ENCODE results near the gene DDB1. TPM values are rescaled to one million over a fixed set of nuclear protein-coding genes. Genes with fewer than 3 reads are reported as not detected.

The DDB1 gene
- total and polyA plus RNA-seq, 2 of the 13 experiments (the other 11 are each of a cell fraction or from before 2014, with no cell fraction given) = 217 to 266 TPM

- TF ChIP-seq CERS6 (CRISPR knock-in tag; IDR thresholded peaks at IDR 0.05) (no peak), HOMEZ (CRISPR knock-in tag; IDR thresholded peaks at IDR 0.05; ENCODE audit: low read depth) (no peak), YEATS4 (CRISPR knock-in tag; IDR thresholded peaks at IDR 0.05; ENCODE audit: borderline replicate concordance) (no peak), ZNF253 (CRISPR knock-in tag; IDR thresholded peaks at IDR 0.05; ENCODE audit: borderline replicate concordance) (no peak), MYC (CRISPR knock-in tag; IDR thresholded peaks at IDR 0.05; ENCODE audit: borderline replicate concordance) (no peak), CENPT (CRISPR knock-in tag; IDR thresholded peaks at IDR 0.05; ENCODE audit: low read depth) (no peak), ZNF430 (CRISPR knock-in tag; IDR thresholded peaks at IDR 0.05) (no peak), ZNF781 (CRISPR knock-in tag; IDR thresholded peaks at IDR 0.05; ENCODE audit: borderline replicate concordance, not compliant biosample characterization) (no peak)
Measured at GRCh38 chr11:61310749-61311148, 22.2 kb downstream of the DDB1 start (continued).

DNA sequence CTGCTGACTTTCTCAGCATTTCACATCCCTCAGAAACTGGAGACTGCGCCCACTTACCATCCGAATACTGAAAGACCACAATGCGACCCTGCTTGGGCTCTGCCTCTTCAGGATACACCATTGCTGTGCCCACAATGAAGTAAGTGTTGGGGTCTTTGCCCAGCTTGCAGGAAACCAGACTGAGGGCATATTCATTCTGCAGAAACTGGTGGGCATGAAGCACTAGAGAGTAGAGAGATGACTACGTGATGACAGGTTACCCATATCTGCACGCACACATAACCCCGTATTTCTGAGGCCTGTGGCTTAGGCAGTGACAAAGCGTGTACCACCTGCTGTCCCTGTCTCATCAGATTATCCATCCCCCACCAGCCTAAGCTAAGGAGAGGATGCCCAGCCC, 23.2 kb downstream of the DDB1 start:
- intact Hi-C loops (cut with micrococcal nuclease; ENCODE audit: unreplicated experiment) (no loop called here), in situ Hi-C loops (cut with HindIII; ENCODE audit: extremely low pct_ligation_motif_present, low pct_unique_long_range_greater_than_20kb) (no loop called here)
- Histone ChIP-seq H3K9me3 (ENCODE audit: low read length) (no peaks in the 10 kb centered on the region), H3K4me1 (ENCODE audit: insufficient read depth, low read length) (no peaks in the 10 kb centered on the region), H3K27ac (ENCODE audit: extremely low read length, insufficient read depth, low read length) (no peak overlapping the region), H3K4me3 (replicated peaks in 1 of 3; ENCODE audit: insufficient read depth in 1 of 3, low read depth in 2 of 3, low read length in 3 of 3) (no peak overlapping the region), H3K36me3 (replicated peaks in 1 of 2; ENCODE audit: control insufficient read depth in 1 of 2, insufficient read depth in 2 of 2, low read length in 2 of 2) (peaks cover 61 to 98% of the 10 kb centered on the region in 2 experiments), H3K27me3 (ENCODE audit: control insufficient read depth in 1 of 2, insufficient read depth in 2 of 2, low read length in 2 of 2) (no peaks in the 10 kb centered on the region), H3K9ac (ENCODE audit: insufficient read depth, low read depth, low read length) (no peak overlapping the region), H3K79me2 (ENCODE audit: insufficient read depth, low read length) (peaks cover 3% of the 10 kb centered on the region), H2AFZ (ENCODE audit: low read length) (no peak overlapping the region), H3K4me2 (ENCODE audit: low read depth, low read length) (no peak overlapping the region), H4K20me1 (ENCODE audit: insufficient read depth, low read length) (0 out of 2 replicates have a peak, but pooled peaks cover 6% of the 10 kb centered on the region)
- no TSS peak for BruUV-seq (replicated peaks)
- CTCF ChIA-PET (ENCODE audit: low intra/inter-chr PET ratio, low total read pairs) = no interaction called here
- POLR2A ChIA-PET = no interaction called here
- DNase-seq (ENCODE audit: low spot score) (no peak), ATAC-seq (no peak), FAIRE-seq (no peak)
- 98% methylated on average over 5 of the region's 7 CpGs for WGBS (ENCODE audit: low lambda C conversion rate)
- TF ChIP-seq ZNF607 (CRISPR knock-in tag; IDR thresholded peaks at IDR 0.05; ENCODE audit: borderline replicate concordance) (no peak), RXRA (CRISPR knock-in tag; IDR thresholded peaks at IDR 0.05) (no peak), ZNF17 (CRISPR knock-in tag; IDR thresholded peaks at IDR 0.05) (no peak), ZFX (CRISPR knock-in tag; IDR thresholded peaks at IDR 0.05; ENCODE audit: low read depth) (no peak), ZSCAN29 (CRISPR knock-in tag; conservative IDR thresholded peaks at IDR 0.05) (no peak), DZIP1 (CRISPR knock-in tag; IDR thresholded peaks at IDR 0.05) (no peak), ZEB1 (IDR thresholded peaks at IDR 0.05; ENCODE audit: insufficient replicate concordance, low read depth) (no peak), CHD4 (IDR thresholded peaks at IDR 0.05; ENCODE audit: borderline replicate concordance, low read length) (no peak), NFKB2 (CRISPR knock-in tag; IDR thresholded peaks at IDR 0.05; ENCODE audit: borderline replicate concordance) (no peak), ZNF354B (CRISPR knock-in tag; IDR thresholded peaks at IDR 0.05) (no peak)
- TF ChIP-seq, protein P1, sequence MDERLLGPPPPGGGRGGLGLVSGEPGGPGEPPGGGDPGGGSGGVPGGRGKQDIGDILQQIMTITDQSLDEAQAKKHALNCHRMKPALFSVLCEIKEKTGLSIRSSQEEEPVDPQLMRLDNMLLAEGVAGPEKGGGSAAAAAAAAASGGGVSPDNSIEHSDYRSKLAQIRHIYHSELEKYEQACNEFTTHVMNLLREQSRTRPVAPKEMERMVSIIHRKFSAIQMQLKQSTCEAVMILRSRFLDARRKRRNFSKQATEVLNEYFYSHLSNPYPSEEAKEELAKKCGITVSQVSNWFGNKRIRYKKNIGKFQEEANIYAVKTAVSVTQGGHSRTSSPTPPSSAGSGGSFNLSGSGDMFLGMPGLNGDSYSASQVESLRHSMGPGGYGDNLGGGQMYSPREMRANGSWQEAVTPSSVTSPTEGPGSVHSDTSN (CRISPR knock-in tag; IDR thresholded peaks at IDR 0.05) = no peak
